HCT116 (cell line): ENCODE measurements around the gene AKAP8. TPM values are rescaled to one million over a fixed set of nuclear protein-coding genes. Genes with fewer than 3 reads are reported as not detected.

Experiments used
- ATAC-seq: fragments of 200-7000 bp; cut with Tn5 transposase; 2 replicates; pipeline ENCODE4 v1.9.1; 2020; ENCODE audit warnings: mild to moderate bottlenecking, moderate library complexity
- BruUV-seq: library from RNA; stranded (reverse); fragments of 400-500 nt; replicated peaks from 2 replicates; lab custom pipeline; 2021; lab: Mats Ljungman, UMichigan
- CTCF ChIA-PET: fragments of 300-600 bp; sonication (Branson Sonifier 250); formaldehyde crosslinking; loops from one replicate; lab custom pipeline; 2021; ENCODE audit warnings: antibody characterized with exemption; lab: Charles Lee
- POLR2A ChIA-PET: fragments of 300-600, 350-600 bp; sonication (Branson Sonifier 250); formaldehyde crosslinking; loops from one replicate; lab custom pipeline; 2021; ENCODE audit warnings: antibody characterized with exemption; lab: Charles Lee
- RAD21 ChIA-PET, 2 experiments: fragments of 300-600 bp; sonication (Branson Sonifier 250); formaldehyde crosslinking; loops; one replicate each; lab custom pipeline; 2023; ENCODE audit warnings: low total read pairs in 2 of 2; ENCODE audit not compliant: uncharacterized antibody in 2 of 2, unreplicated experiment in 2 of 2, low non-redundant PET in 1 of 2; lab: Charles Lee
- DNase-seq: peaks from one replicate; pipeline ENCODE4 v3.0.0-alpha.2; 2010; ENCODE audit warnings: low read depth, low spot score
- H2AFZ ChIP-seq: fragments of 200-600 bp; shearing (Covaris generic), sonication (generic); 2 replicates; pipeline ENCODE4 v1.6.1; 2017; ENCODE audit warnings: low read depth, mixed run types, mixed read lengths, antibody characterized with exemption, low read length; ENCODE audit not compliant: poor library complexity, severe bottlenecking
- H3K27ac ChIP-seq: 2 replicates; pipeline ENCODE4 v1.5.1; 2012; ENCODE audit warnings: low read depth, low read length
- H3K27me3 ChIP-seq: fragments of 200-600 bp; sonication (generic); 2 replicates; pipeline ENCODE4 v1.6.1; 2016; ENCODE audit warnings: mixed run types, low read length, mixed read lengths; ENCODE audit not compliant: insufficient read depth
- H3K36me3 ChIP-seq, 2 experiments: fragments of 200-500 bp in 1 of 2; fragments of 200-600 bp in 1 of 2; sonication (Bioruptor generic) in 1 of 2; sonication (generic) in 1 of 2; 2 replicates each; pipeline versions ENCODE4 v1.5.1 to v1.6.1; 2014 to 2016; ENCODE audit warnings: low read length in 2 of 2, inconsistent platforms in 1 of 2, mixed read lengths in 1 of 2, mixed run types in 1 of 2; ENCODE audit not compliant: insufficient read depth in 2 of 2, control insufficient read depth in 1 of 2
- H3K4me1 ChIP-seq, 2 experiments: fragments of 200-600 bp in 1 of 2; sonication (generic) in 1 of 2; 2 replicates each; pipeline versions ENCODE4 v1.5.1 to v1.6.1; 2012 to 2017; ENCODE audit warnings: low read length in 2 of 2, inconsistent platforms in 1 of 2, mild to moderate bottlenecking in 1 of 2, mixed read lengths in 1 of 2, mixed run types in 1 of 2, moderate library complexity in 1 of 2; ENCODE audit not compliant: insufficient read depth in 2 of 2, control insufficient read depth in 1 of 2
- H3K4me2 ChIP-seq: fragments of 200-600 bp; sonication (generic); 2 replicates; pipeline ENCODE4 v1.6.1; 2017; ENCODE audit warnings: mixed run types, low read length, mixed read lengths
- H3K4me3 ChIP-seq, 2 experiments: fragments of 200-600 bp in 1 of 2; sonication (generic) in 1 of 2; replicated peaks in 1 of 2; 2 replicates each; pipeline ENCODE4 v1.5.1; 2011 to 2016; ENCODE audit warnings: low read length in 2 of 2, control low read depth in 1 of 2, low read depth in 1 of 2, mild to moderate bottlenecking in 1 of 2, mixed read lengths in 1 of 2, mixed run types in 1 of 2
- H3K79me2 ChIP-seq: fragments of 200-600 bp; sonication (generic); 2 replicates; pipeline ENCODE4 v1.6.1; 2017; ENCODE audit warnings: mild to moderate bottlenecking, mixed run types, low read length, moderate library complexity, mixed read lengths; ENCODE audit not compliant: insufficient read depth
- H3K9ac ChIP-seq: fragments of 200-600 bp; sonication (generic); 2 replicates; pipeline ENCODE4 v1.6.1; 2016; ENCODE audit warnings: low read length, mixed read lengths
- H3K9me2 ChIP-seq: fragments of 200-600 bp; sonication (generic), shearing (Covaris generic); 2 replicates; pipeline ENCODE4 v1.6.1; 2017; ENCODE audit warnings: mixed run types, mild to moderate bottlenecking, moderate library complexity; ENCODE audit not compliant: insufficient read depth
- H3K9me3 ChIP-seq, 2 experiments: fragments of 200-500 bp in 1 of 2; fragments of 200-600 bp in 1 of 2; sonication (Bioruptor generic) in 1 of 2; sonication (generic) in 1 of 2; 2 replicates each; pipeline ENCODE4 v1.6.1; 2014 to 2017; ENCODE audit warnings: low read length in 2 of 2, mixed read lengths in 2 of 2, inconsistent platforms in 1 of 2, low read depth in 1 of 2, mild to moderate bottlenecking in 1 of 2, mixed run types in 1 of 2, moderate library complexity in 1 of 2; ENCODE audit not compliant: control insufficient read depth in 1 of 2, insufficient read depth in 1 of 2
- H4K20me1 ChIP-seq: fragments of 200-600 bp; sonication (generic), shearing (Covaris generic); 2 replicates; pipeline ENCODE4 v1.6.1; 2017; ENCODE audit warnings: mixed run types, mild to moderate bottlenecking, moderate library complexity; ENCODE audit not compliant: insufficient read depth
- CEBPB ChIP-seq: IDR thresholded peaks from 2 replicates; pipeline ENCODE4 v1.6.1; 2012; ENCODE audit warnings: low read depth
- EGR1 ChIP-seq: IDR thresholded peaks from 2 replicates; pipeline ENCODE4 v1.6.1; 2012; ENCODE audit warnings: low read depth
- ELF1 ChIP-seq: IDR thresholded peaks from 2 replicates; pipeline ENCODE4 v1.6.1; 2012; ENCODE audit warnings: low read depth, borderline replicate concordance
- EZH2 ChIP-seq: fragments of 200-600 bp; sonication (generic); IDR thresholded peaks from 2 replicates; pipeline ENCODE4 v1.6.1; 2017; ENCODE audit warnings: antibody characterized with exemption, mixed run types
- POLR2A ChIP-seq: IDR thresholded peaks from 2 replicates; pipeline ENCODE4 v1.7.0; 2011; ENCODE audit warnings: borderline replicate concordance; ENCODE audit not compliant: insufficient read depth, insufficient read length; ENCODE audit errors: extremely low read depth
- RAD21 ChIP-seq: IDR thresholded peaks from 2 replicates; pipeline ENCODE4 v1.6.1; 2012; ENCODE audit warnings: low read depth, mild to moderate bottlenecking
- REST ChIP-seq: IDR thresholded peaks from 2 replicates; pipeline ENCODE4 v1.6.1; 2012; ENCODE audit warnings: low read depth
- SP1 ChIP-seq: IDR thresholded peaks from 2 replicates; pipeline ENCODE4 v1.6.1; 2012; ENCODE audit warnings: low read depth
- SRF ChIP-seq: IDR thresholded peaks from 2 replicates; pipeline ENCODE4 v1.6.1; 2012; ENCODE audit warnings: low read depth
- YY1 ChIP-seq: IDR thresholded peaks from 2 replicates; pipeline ENCODE4 v1.6.1; 2011; ENCODE audit warnings: low read length, low read depth, moderate library complexity, mild to moderate bottlenecking; ENCODE audit not compliant: insufficient replicate concordance; ENCODE audit errors: extremely low read depth
- ZFX ChIP-seq: fragments of 450-650 bp; IDR thresholded peaks from 2 replicates; pipeline ENCODE4 v1.6.1; 2017
- intact Hi-C: fragments of 100-400 bp; cut with micrococcal nuclease; formaldehyde crosslinking; loops from 2 replicates; pipeline ENCODE4 v1.10.0; 2022
- total RNA-seq: library from RNA; stranded (reverse); gene quantifications from one replicate; pipeline ENCODE4 v1.2.1, GENCODE V29; 2021; ENCODE audit not compliant: unreplicated experiment
- TF ChIP-seq, protein P1 (sequence below): IDR thresholded peaks from 2 replicates; pipeline ENCODE4 v1.6.1; 2012
- TF ChIP-seq, protein P2 (sequence below), 3 experiments: fragments of 200-600 bp in 1 of 3; sonication (generic) in 1 of 3; IDR thresholded peaks in 2 of 3; conservative IDR thresholded peaks in 1 of 3; 2 replicates each; pipeline ENCODE4 v1.5.1; 2012 to 2017; ENCODE audit warnings: low read depth in 2 of 3, low read length in 2 of 3, antibody characterized with exemption in 1 of 3, borderline replicate concordance in 1 of 3, control low read depth in 1 of 3, mild to moderate bottlenecking in 1 of 3, mixed read lengths in 1 of 3, mixed run types in 1 of 3, moderate library complexity in 1 of 3; ENCODE audit not compliant: insufficient read depth in 1 of 3

The AKAP8 gene
- total RNA-seq, 1 experiment from 2014 or later, result 50.6 TPM

GRCh38 chr19:15331419-15332310, 47.9 kb downstream of the AKAP8 start:
- Histone ChIP-seq H3K27me3 (no peaks in the 10 kb centered on the region), H3K9ac (peak overlapping the region; percentile 80), H3K9me3 (no peaks in the 10 kb centered on the region), H3K4me1 (peaks cover 3 to 7% of the 10 kb centered on the region in 2 experiments; a peak in 2 of 4 replicates), H3K9me2 (no peaks in the 10 kb centered on the region), H3K36me3 (no peaks in the 10 kb centered on the region), H3K4me3 (peak overlapping the region; percentile 73 to 75), H3K27ac (peak overlapping the region; percentile 82), H3K79me2 (peaks cover 55% of the 10 kb centered on the region), H4K20me1 (peaks cover 7% of the 10 kb centered on the region), H2AFZ (no peak overlapping the region), H3K4me2 (peak overlapping the region; percentile 82)
- CTCF ChIA-PET, result no interaction called here
- intact Hi-C loops, result no loop called here
- DNase-seq (no peak), ATAC-seq (peak; percentile 73)
- TF ChIP-seq EGR1, result no peak
- TF ChIP-seq YY1, result peak; percentile 33
- TF ChIP-seq POLR2A, result no peak
- peak; percentile 84 for TF ChIP-seq ZFX
- TF ChIP-seq, protein P1, sequence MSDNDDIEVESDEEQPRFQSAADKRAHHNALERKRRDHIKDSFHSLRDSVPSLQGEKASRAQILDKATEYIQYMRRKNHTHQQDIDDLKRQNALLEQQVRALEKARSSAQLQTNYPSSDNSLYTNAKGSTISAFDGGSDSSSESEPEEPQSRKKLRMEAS, result no peak
- RAD21 ChIA-PET, result no interaction called here
- BruUV-seq, result no TSS peak
- POLR2A ChIA-PET, result no interaction called here

DNA sequence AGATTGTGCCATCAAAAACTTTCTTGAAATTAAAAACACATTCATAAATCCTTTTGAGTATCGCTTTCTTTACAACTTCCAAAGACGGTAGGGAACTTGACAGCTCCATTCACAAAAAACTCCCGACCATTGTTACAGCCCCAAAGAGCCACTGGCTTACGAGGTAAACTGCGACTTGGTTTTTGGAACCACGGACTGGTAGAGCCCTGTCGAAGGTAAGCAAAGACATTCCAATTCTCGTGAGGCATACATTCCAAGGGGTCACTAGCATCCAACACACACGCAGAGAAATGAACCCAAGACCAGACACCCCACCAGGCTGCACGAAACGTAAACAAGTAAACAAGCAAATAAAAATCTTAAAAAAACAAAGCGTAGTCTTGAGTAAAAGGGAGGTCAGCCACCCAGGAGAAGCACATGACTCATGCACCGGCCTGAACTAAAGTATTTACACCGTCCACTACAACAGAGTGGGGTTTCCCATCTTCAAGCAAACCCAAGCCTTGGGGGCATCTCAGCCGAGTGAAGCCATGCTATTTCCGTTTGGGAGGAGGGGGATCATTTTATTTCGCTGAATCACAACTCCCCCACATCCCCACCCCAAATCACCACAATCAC, 48.7 kb downstream of the AKAP8 start:
- intact Hi-C loops, result no loop called here
- BruUV-seq, result TSS peak; percentile 56
- CTCF ChIA-PET, result no interaction called here
- Histone ChIP-seq H3K4me2 (peak overlapping the region; percentile 82), H4K20me1 (peaks cover 7% of the 10 kb centered on the region), H3K4me1 (peaks cover 3 to 7% of the 10 kb centered on the region in 2 experiments; a peak in 2 of 4 replicates), H3K4me3 (peak overlapping the region; percentile 73 to 75), H3K36me3 (no peaks in the 10 kb centered on the region), H3K27me3 (no peaks in the 10 kb centered on the region), H2AFZ (no peak overlapping the region), H3K9me3 (no peaks in the 10 kb centered on the region), H3K9me2 (no peaks in the 10 kb centered on the region), H3K27ac (peak overlapping the region; percentile 82), H3K9ac (peak overlapping the region; percentile 80), H3K79me2 (peaks cover 63% of the 10 kb centered on the region)
- DNase-seq, result no peak
- RAD21 ChIA-PET, result no interaction called here
- ATAC-seq, result no peak
- POLR2A ChIA-PET, result no interaction called here
- TF ChIP-seq REST (no peak), RAD21 (no peak), SRF (no peak), CEBPB (no peak), POLR2A (no peak), EZH2 (no peak), SP1 (no peak), ELF1 (no peak), EGR1 (no peak)
- TF ChIP-seq, protein P2, sequence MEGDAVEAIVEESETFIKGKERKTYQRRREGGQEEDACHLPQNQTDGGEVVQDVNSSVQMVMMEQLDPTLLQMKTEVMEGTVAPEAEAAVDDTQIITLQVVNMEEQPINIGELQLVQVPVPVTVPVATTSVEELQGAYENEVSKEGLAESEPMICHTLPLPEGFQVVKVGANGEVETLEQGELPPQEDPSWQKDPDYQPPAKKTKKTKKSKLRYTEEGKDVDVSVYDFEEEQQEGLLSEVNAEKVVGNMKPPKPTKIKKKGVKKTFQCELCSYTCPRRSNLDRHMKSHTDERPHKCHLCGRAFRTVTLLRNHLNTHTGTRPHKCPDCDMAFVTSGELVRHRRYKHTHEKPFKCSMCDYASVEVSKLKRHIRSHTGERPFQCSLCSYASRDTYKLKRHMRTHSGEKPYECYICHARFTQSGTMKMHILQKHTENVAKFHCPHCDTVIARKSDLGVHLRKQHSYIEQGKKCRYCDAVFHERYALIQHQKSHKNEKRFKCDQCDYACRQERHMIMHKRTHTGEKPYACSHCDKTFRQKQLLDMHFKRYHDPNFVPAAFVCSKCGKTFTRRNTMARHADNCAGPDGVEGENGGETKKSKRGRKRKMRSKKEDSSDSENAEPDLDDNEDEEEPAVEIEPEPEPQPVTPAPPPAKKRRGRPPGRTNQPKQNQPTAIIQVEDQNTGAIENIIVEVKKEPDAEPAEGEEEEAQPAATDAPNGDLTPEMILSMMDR (IDR thresholded peaks at IDR 0.05 in 2 of 3, conservative IDR thresholded peaks at IDR 0.05 in 1 of 3; ENCODE audit: borderline replicate concordance in 1 of 3, insufficient read depth in 1 of 3, low read depth in 2 of 3, low read length in 2 of 3), result no peak
